HuH-7.5 (cell line): ENCODE data around the gene TH.
A peak's percentile ranks its signal among the peaks of the same experiment; 100 is the strongest.

Source experiments
- DNase-seq: peaks from one replicate; pipeline ENCODE4 v3.0.0; 2011; ENCODE audit warnings: low spot score

Gene TH

DNA sequence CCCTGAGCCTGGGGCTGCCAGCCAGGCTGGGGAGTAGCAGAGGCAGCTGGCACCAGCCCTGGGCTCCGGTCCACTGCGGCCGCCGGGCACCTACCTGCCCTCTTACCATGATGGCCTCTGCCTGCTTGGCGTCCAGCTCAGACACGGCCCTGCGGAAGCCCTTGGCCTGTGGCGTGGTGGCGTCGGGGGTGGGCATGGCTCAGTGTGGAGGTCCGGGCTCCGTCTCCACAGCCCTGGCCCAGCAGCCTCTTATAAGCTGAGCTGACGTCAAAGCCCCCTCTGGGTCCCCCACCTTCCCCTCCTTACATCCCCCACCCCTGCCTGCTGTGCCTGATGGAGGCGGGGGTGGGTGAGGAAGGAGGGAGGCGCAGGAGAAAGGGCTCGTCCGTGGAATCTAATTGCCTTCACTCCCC is at the start of gene TH:
Gene TH, minus strand, starts transcription at position 225 of the 413 bp plus-strand sequence. Its CDS starts 29 bp downstream, at position 196.
- DNase-seq = no peak

DNA sequence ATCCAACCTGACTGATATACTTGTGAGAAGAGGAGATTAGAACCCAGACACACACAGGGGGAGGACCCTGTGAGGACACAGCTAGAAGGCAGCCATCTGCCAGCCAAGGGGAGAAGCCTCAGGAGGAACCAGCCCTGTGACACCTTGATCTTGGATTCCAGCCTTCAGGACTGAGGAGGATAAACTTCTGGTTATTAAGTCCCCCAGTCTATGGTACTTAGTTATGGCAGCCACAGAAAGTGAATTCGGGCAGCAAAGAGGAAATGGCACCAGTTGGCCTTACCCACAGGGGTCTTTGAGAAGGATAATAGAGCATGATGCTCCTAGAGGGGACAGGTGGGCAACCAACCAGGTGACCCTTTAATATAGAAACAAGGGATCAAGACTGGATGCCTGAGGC is 49.4 kb upstream of the TH start:
- no peak for DNase-seq

DNA sequence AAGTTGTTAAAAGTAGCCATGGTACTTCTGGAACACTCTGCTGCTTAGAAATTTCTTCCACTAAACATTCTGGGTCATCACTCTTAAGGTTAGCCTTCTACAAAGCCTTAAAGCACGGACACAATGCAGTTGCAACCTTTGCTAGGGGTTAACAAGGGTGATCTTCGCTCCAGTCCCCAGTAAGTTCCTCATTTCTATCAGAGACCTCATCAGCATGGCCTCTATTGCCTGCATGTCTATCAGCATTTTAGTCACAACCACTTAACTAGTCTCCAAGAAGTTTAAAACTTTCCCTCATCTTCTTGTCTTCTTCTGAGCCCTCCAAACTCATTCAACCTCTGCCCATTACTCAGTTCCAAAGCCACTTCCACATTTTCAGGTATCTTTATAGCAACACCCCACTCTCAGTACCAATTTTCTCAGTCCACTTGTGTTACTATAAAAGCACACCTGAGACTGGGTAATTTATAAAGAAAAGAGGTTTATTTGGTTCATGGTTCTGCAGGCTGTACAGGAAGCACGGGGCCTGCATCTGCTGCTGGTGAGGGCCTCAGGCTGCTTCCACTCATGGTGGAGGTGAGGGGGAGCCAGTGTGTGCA is 48.7 kb upstream of the TH start:
- DNase-seq = no peak

DNA sequence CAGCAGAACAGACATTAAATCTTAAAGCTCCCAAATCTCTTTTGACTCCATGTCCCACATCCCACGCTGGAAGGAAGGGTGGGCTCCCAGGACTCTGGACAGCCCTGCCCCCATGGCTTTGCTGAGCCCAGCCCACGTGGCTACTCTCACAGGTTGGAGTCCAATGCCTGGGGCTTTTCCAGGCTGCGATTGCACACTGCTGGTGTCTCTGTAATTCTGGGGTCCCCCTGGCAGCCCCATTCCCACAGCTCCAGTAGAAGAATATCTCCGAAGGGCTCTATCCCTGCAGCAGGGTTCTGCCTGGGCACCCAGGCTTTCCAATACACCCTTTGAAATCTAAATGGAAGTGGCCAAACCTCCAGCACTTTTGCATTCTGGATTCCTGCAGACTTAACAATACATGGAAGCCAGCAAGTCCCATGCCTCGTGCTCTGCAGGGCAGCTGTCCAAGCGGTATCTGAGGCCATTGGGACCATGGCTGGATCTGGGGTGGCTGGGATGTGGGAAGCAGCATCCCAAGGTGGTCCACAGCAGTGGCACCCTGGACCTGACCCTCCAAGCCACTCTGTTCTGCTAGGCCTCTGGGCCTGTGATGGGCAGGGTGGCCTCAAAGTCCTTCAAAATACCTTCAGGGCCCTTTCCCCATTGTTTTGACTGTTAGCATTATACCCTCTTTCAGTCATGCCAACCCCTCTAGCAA is 47.9 kb upstream of the TH start:
- DNase-seq = no peak

DNA sequence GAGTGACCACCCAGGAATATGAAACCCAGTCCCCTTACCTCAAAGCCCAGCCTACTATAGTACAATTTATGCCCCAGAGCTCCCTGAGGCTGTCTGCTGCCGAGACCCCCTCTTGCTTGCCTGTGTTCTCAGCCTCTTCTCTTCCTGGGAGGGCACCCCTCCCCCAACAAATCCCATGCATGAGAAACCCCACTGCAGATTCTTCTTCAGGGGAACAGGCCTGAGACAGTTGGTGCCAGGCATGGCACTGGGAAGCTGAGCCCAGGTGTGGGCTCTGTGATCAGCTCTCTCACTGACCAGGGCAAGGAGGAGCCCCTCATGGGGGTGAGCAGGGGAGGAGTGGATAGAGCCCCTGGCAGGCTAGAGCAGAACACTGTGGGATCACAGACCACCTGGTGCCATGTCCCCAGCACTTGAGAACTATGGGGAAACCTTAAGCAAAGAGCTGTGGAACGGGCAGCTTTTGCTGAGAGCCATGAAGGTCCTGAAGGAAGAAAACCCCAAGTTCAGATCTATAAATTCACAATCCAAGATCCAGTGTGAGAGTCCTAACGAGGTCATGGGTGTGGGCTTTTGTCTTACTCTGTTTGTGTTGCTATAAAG is 46.5 kb upstream of the TH start:
- DNase-seq = no peak

DNA sequence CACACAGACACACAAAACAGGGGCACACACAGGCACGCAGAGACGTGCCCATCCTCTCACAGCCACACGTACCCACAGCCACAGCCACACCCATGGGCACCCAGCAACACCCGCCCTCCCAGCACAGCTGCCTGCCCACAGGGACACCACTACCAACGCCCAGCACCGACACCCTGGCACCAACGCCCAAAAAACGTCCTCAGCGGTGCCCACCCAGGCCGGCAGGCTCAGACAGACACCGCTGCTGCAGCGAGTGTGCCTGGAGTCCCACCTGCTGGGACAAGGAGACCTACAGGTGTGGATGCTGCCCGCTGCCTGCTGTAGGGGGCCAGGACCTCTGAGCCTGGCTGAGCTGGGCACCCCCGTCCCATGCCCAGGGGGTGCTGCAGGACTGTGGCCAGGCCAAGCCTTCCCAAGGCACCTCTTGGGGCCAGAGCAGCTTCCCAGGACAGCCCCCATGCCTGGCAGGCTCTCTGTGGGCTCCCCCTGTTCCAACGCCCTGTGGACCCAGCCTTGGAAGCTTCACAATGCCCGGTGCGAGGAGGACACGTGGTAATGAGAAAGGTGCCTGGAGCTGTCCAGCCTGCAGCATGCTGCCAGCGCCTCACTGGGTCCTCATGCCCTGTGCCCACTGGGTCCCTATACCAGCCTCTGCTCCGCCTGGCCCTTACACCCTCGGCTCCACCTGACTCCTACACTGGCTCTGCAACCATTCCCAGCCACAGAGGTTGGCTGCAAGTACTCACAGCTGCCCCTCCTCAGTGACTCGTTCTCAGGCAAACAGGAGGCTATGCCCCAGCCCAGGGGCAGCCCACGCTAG is 45.8 kb upstream of the TH start:
- no peak for DNase-seq

DNA sequence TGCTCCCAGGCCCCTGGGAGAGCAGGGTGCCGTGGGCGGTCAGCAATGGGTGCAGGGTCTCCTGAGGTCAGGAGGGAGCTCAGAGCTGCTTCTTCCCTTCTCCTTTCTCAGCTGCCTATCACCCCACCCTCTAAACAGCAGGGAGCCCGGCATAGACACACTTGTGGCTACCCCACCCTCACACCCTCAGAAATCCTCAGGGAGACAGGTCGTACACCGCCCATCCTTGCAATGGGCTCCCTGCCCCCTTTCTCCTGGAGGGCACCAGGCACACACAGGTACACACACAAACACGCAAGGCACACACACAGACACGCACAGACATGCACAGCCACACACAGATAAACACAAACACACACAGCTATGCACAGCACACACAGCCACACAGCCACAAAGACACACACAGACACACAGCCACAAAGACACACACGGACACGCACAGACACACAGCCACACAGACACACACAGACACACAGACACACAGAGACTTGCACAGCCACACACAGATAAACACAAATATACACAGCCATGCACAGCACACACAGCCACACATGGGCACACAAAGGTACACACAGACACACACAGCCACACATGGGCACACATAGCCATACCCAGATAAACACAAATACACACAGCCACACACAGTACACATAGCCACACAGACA is 44.9 kb upstream of the TH start:
- no peak for DNase-seq

DNA sequence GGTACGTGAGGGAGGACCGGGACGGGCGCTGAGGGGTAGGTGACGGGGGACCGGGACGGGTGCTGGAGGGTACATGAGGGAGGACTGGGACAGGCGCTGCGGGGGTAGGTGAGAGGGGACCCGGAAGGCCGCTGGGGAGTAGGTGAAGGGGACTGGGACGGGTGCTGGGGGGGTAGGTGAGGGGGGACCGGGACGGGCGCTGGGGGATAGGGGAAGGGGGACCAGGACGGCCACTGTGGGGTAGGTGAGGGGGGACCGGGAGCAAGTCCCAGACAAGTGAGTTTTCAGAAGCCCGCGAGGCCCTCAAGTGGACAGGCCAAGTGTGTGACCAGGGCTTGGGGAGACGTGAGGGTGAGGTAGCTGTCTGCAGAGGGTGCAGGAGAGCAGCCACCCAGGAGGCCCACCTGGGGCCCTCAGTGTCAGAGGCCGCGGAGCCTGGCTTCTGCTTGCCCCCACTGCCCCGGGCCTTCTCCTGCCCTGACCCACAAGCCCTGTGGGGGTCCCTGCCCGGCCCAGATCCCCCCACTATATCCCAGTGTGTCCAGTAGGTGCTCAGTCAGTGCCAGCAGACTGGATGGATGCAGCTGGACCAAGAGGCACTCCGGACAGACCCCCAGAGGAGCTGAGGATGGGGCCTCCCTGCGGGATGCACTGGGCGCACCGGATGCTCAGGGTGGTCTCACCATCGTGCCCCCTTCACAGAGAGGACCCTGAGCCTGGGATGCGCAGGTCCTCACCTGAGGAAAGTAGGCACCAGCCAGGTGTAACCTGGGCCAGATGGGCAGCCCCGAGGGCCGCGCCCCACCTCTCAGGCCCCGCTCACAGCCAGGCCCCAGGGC is 44.2 kb upstream of the TH start:
- DNase-seq = no peak

DNA sequence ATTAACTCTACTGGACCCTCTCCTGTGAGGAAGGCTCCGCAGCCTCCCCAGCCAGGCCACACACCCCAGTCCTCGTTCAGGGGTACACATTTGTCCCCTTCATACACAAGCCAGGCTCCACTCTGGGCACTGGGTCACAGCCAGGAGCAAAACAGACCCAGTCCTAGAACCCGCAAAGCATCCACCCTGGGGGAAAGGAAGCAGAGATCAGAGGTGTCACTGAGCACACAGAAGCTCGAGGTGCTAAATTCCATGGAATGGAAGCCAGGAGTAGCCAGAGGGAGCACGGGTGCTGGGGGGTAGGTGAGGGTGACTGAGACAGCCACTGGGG is 43.6 kb upstream of the TH start:
- no peak for DNase-seq

DNA sequence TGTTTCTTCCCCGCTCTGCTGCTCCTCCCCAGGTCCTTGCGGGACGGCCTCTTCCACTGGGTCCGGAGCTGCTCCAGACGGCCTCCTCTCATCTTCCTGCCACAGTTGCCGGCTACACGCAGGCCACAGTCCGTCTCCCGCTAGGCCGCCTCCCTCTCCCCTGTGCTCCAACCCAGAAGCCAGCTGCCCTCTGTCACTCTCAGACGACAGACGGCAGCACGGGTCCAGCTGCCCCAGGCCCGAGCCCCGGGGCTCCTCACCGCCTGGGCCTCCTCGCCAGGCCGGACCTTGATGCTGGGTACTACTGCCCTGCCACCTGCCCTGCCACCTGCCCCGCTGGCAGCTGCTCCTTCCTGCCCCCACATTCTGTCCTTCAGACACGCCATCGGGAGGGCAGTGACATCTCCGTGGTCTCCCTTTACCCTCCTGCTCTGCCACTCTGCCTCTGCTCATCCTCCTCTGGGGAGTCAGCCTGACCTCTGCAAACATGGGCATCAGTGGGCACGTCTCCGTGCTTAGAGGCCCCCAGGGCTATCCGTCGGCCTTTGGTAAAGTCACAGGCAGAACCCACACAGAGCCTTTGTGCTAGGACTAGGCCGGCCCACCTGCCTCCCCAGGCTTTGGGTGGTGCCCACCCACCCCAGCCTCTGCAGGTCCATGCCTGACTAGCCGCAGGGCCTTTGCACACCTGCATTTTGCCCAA is 43.1 kb upstream of the TH start:
- no peak for DNase-seq

DNA sequence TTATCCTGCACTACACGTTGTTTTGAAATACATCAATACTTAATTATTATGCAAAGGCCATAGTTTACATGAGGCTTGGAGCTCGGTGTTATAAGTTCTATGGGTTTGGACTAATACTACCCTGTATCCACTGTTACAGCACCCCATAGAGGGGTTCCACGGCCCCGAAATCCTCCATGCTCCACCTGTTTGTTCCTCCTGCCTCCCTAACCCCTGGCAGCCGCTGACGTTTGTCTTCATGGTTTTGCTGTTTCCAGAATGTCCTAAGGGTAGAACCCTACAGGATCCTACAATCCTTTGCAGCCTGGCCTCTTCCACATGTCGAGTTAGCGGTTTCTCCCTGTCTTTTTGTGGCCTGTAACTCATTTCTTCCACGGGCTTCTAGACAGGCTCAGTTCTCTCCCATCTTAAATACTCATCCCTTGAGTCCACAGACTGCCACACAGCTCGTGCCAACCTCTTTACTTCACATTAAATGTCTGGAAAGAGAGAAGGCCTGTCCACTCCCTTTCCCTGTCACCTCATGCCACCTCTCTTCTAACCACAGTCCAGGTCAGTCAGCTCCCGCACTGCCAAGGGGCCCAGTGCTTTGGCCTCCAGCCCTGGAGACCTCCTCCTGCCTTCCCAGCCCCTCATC is 42.4 kb upstream of the TH start:
- no peak for DNase-seq

DNA sequence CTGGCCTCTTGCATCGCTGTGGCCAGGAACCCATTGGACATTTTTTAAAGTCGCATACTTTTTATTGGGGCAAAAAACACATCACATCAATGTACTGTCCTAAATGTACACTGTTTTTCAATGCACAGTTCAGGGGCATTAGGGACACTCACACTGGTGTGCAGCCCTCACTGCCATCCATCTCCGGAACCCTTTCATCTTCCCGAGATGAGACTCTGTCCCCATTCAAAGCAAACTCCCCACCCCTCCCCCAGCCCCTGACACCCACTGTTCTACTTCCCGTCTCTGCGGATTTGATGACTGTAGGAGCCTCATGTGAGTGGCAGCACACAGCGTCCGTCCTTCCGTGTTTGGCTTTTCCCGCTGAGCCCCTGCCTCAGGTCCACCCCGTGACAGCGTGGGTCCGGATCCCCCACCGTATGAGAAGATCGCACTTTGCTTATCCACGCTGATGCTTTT is 41.8 kb upstream of the TH start:
- no peak for DNase-seq

DNA sequence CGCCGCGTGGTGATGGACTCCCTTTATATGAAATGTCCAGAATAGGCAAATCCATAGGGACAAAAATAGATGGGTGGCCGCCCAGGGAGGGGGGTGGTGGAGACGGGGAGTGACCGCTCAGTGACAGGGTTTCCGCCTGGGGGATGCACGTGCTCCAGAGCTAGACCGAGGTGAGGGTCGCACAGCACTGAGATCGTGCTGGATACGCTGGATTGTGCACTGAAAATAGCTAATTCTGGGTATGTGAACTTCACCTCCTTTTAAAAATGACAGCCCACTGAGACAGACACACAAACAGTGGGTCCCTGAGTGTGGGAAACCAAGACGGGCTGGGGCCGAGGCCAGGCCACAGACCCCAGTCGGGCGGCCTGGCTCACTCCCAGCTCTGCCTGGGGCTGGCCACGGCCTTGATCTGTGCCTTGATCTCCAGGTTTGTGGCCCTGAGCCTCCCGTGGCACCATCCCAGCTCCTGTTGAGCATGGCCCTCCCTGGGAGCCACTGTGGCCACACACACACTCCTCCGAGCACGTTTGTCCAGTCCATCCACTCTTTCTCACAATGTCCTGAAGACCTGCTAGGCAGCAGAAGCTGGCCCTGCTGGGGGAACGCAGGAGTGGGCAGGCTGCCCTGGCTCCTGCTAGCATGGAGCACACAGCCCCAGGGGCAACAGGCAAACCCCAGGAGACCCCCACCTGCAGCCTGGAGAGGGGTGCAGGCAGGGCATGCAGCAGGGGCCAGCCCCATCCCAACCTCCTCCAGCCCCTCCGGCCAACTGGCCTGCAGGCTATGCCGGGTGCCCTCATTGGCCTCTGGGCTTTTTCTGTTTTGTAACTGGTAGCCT is 41.0 kb upstream of the TH start:
- no peak for DNase-seq

DNA sequence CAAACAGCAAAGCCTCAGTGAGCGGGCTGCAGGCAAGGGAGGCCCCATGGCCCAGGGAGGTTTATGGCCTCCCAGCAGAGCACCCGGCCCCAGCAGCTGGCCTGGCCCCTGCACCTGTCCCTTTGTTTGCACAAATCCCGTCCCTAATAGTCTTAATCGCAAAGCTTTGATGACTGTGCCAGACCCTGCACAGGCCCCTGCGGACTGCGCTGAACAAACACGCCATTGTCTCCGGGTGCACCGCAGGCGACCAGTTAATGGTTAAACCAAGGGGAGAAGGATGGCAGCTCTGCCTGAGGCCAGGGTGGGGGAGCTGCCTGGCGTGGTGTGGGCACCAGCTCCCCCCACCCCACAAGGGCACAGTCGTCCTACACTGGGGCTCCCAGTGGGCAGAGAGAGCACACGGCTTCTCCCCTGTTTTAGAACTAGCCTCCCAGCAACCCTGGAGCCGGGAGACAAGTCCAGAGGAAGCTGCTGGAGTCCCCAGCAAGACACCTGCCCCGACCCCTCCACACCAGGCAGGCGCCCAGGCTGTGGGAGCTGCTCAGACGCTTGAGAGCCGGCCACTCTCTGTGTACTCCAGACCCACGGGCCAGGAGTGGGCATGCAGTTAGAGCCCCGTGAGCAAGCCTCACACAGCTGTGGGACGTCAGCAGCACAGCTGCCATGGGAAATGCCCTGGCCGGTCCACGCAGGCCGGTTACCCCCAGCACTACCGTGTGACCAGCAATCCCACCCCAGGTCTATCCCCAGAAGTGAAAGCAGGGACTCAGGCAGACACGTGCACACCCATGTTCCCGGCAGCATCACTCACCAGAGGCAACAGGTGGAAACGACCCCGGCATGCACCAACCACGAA is 39.7 kb upstream of the TH start:
- peak; percentile 59 for DNase-seq

DNA sequence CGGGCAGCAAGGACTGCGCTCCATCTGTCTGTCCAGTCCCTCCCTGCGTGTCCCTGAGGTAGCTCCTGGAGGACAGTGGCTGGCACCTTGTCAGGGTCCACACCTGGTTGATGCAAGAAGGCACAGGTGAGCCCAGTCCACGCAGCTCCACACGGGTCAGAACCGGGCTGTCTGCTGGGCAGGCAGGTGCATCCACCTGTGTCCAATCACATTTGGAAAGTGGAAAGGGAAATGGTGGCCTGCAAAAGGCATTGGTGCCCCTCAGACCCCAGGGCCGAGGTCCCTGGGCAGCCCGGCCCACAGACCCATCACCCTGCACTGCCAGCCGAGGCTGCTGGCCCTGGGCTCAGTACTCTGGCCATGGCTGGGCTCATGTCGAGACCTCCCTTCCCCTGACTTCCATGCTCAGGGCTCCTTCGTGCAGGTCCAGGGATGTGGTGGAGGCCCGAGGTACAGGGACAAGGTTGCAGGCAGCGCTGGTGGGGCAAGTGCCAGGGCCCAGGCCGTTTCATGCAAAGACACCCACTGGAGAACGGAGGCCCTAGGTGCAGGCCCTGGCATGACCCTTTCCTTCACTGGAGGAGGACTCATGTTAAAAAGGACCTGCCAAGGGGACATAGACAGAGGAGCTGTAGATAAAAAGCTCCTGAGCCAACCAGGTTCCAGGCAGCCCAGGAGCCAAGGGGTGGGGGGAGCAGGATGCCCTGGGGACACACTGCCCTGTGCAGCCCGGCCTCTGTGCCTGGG is 38.9 kb upstream of the TH start:
- no peak for DNase-seq

DNA sequence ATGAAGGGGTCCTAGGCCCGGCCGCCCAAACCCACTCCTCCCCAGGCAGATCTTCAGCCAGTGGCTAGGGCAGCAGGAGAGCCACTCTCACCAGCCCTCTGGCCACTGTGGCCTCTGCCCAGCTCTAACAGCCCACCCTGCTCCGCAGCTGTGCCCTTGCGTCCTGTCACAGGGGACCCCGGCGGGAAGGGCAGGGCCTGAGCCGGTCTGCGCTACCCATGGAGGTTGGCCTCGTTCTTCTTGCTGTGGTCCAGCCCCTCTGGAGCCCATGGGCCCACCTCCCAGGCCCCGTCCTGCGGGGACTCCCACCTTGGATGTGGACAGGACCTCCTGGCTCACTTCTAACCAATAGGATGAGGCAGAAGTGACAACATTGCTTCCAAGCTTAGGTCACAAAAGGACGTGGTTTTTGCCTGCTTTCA is 38.3 kb upstream of the TH start:
- DNase-seq = no peak

DNA sequence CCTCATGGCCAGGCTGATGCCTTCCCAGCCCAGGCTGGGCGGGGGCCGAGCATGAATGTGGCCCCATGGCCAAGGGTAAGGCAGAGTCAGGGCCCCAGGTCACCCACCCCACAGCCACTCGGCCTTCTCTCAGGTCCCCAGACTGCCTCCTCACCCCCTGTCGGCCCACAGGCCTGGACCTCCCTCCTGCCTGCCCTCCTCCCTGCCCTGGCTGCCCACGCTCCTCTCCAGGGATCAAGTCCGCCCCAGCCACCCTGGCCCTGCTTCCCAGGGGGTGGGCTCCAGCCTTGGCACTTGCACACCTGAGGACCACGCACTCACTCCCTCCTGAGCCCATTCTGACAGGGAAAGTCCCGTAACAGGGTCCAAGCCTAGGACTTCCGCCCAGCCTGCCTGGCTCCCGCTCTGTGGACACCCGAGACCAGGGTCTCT is 37.8 kb upstream of the TH start:
- no peak for DNase-seq
